DOHH2 (cell line): Measurements from ENCODE around the gene GDAP2.

Source experiments
- H3F3A ChIP-seq: fragments of 200-600 bp; sonication (generic), shearing (Covaris generic); 2 replicates; pipeline ENCODE4 v1.6.0; 2016; ENCODE audit warnings: antibody characterized with exemption, mild to moderate bottlenecking; ENCODE audit not compliant: control insufficient read depth, insufficient read depth
- H3K27ac ChIP-seq: fragments of 200-600 bp; sonication (generic); 2 replicates; pipeline ENCODE4 v1.5.1; 2014; ENCODE audit warnings: low read depth, mild to moderate bottlenecking, low read length, moderate library complexity
- H3K27me3 ChIP-seq: fragments of 200-600 bp; sonication (generic); 2 replicates; pipeline ENCODE4 v1.6.1; 2014; ENCODE audit warnings: mild to moderate bottlenecking, low read length, mixed read lengths; ENCODE audit not compliant: control insufficient read depth
- H3K36me3 ChIP-seq: fragments of 200-600 bp; sonication (generic); 2 replicates; pipeline ENCODE4 v1.6.1; 2014; ENCODE audit warnings: mild to moderate bottlenecking, low read length, moderate library complexity, mixed read lengths; ENCODE audit not compliant: control insufficient read depth
- H3K4me1 ChIP-seq: fragments of 200-600 bp; sonication (generic); 2 replicates; pipeline ENCODE4 v1.6.1; 2014; ENCODE audit warnings: mild to moderate bottlenecking, low read length, mixed read lengths; ENCODE audit not compliant: control insufficient read depth
- H3K4me2 ChIP-seq: fragments of 200-600 bp; sonication (generic); 2 replicates; pipeline ENCODE4 v1.6.0; 2014; ENCODE audit warnings: mild to moderate bottlenecking, low read length, moderate library complexity
- H3K4me3 ChIP-seq: fragments of 200-600 bp; sonication (generic); 2 replicates; pipeline ENCODE4 v1.5.1; 2014; ENCODE audit warnings: mild to moderate bottlenecking, low read length, mixed read lengths
- H3K79me2 ChIP-seq: fragments of 200-600 bp; sonication (generic); 2 replicates; pipeline ENCODE4 v1.6.1; 2014; ENCODE audit warnings: mild to moderate bottlenecking, low read length, mixed read lengths; ENCODE audit not compliant: control insufficient read depth
- H3K9me2 ChIP-seq: fragments of 200-600 bp; sonication (generic); replicated peaks from 2 replicates; pipeline ENCODE4 v1.6.1; 2014; ENCODE audit warnings: mild to moderate bottlenecking, low read length, mixed read lengths; ENCODE audit not compliant: control insufficient read depth
- H3K9me3 ChIP-seq: fragments of 200-600 bp; sonication (generic); 2 replicates; pipeline ENCODE4 v1.6.1; 2014; ENCODE audit warnings: antibody characterized with exemption, low read length, mixed read lengths; ENCODE audit not compliant: control insufficient read depth, insufficient read depth
- H4K20me1 ChIP-seq: fragments of 200-600 bp; sonication (generic); 2 replicates; pipeline ENCODE4 v1.6.0; 2014; ENCODE audit warnings: low read depth, mild to moderate bottlenecking, antibody characterized with exemption, low read length, moderate library complexity; ENCODE audit not compliant: control insufficient read depth, insufficient read depth
- CTCF ChIP-seq: fragments of 200-600 bp; sonication (generic); IDR thresholded peaks from one replicate; pipeline ENCODE4 v1.5.1; 2014; ENCODE audit warnings: antibody characterized with exemption, mild to moderate bottlenecking, low read depth, low read length; ENCODE audit not compliant: poor library complexity, severe bottlenecking
- EZH2phosphoT487 ChIP-seq: fragments of 200-600 bp; sonication (generic); IDR thresholded peaks from 2 replicates; pipeline ENCODE4 v1.6.1; 2017; ENCODE audit warnings: borderline replicate concordance, mild to moderate bottlenecking, antibody characterized with exemption, low read length, moderate library complexity, mixed read lengths

GDAP2 gene

GRCh38 chr1:117832453-117832852 is 97.0 kb downstream of the GDAP2 start:
- Histone ChIP-seq H3K27me3 (no peaks in the 10 kb centered on the region), H4K20me1 (no peaks in the 10 kb centered on the region), H3K36me3 (no peaks in the 10 kb centered on the region), H3K4me3 (no peak overlapping the region), H3K9me3 (no peaks in the 10 kb centered on the region; the same call in 1 of the 2 replicates), H3K4me1 (no peaks in the 10 kb centered on the region), H3K4me2 (no peak overlapping the region), H3K79me2 (no peaks in the 10 kb centered on the region), H3K27ac (no peak overlapping the region), H3F3A (no peaks in the 10 kb centered on the region), H3K9me2 (no peaks in the 10 kb centered on the region; the same call in 1 of the 2 replicates)
- TF ChIP-seq EZH2phosphoT487, result no peak
- TF ChIP-seq CTCF, result no peak

GRCh38 chr1:117830222-117830621 is 99.2 kb downstream of the GDAP2 start:
- Histone ChIP-seq H3K27ac (no peak overlapping the region), H3F3A (no peaks in the 10 kb centered on the region), H4K20me1 (no peaks in the 10 kb centered on the region), H3K79me2 (no peaks in the 10 kb centered on the region), H3K9me2 (no peaks in the 10 kb centered on the region; the same call in 1 of the 2 replicates), H3K4me3 (no peak overlapping the region), H3K27me3 (no peaks in the 10 kb centered on the region), H3K36me3 (no peaks in the 10 kb centered on the region), H3K4me2 (no peak overlapping the region), H3K4me1 (no peaks in the 10 kb centered on the region), H3K9me3 (no peaks in the 10 kb centered on the region; the same call in 1 of the 2 replicates)
- TF ChIP-seq EZH2phosphoT487, result no peak
- TF ChIP-seq CTCF, result no peak

- no peaks in the 10 kb centered on the region for H3K4me1 ChIP-seq
- TF ChIP-seq EZH2phosphoT487, result no peak
- no peak for TF ChIP-seq CTCF
- H3K4me3 ChIP-seq, result no peak overlapping the region
- H3K36me3 ChIP-seq, result no peaks in the 10 kb centered on the region
- H3K4me2 ChIP-seq, result no peak overlapping the region
- no peaks in the 10 kb centered on the region for H3F3A ChIP-seq
- H3K9me3 ChIP-seq, result no peaks in the 10 kb centered on the region; the same call in 1 of the 2 replicates
- H4K20me1 ChIP-seq, result no peaks in the 10 kb centered on the region
- H3K79me2 ChIP-seq, result no peaks in the 10 kb centered on the region
- no peak overlapping the region for H3K27ac ChIP-seq
- H3K9me2 ChIP-seq, result no peaks in the 10 kb centered on the region; the same call in 1 of the 2 replicates
- no peaks in the 10 kb centered on the region for H3K27me3 ChIP-seq
Measured at GRCh38 chr1:117828201-117828600, 101.2 kb downstream of the GDAP2 start.
